Large intestine (tissue), 3 donors: Measurements from ENCODE around the gene BATF3. TPM values are rescaled to one million over a fixed set of nuclear protein-coding genes. Genes with fewer than 3 reads are reported as not detected.

Source experiments
- DNase-seq, 2 donors: peaks; one replicate each; pipeline versions ENCODE4 v3.0.0 to v3.0.0-alpha.2; 2013
- H3K27ac ChIP-seq: one replicate; pipeline ENCODE4 v1.5.1; 2013; ENCODE audit warnings: low read length
- H3K27me3 ChIP-seq: 2 replicates; pipeline ENCODE4 v1.6.1; 2013; ENCODE audit warnings: low read length; ENCODE audit not compliant: control insufficient read depth, insufficient read depth
- H3K36me3 ChIP-seq: 2 replicates; pipeline ENCODE4 v1.6.1; 2013; ENCODE audit warnings: low read length; ENCODE audit not compliant: control insufficient read depth, insufficient read depth
- H3K4me1 ChIP-seq: one replicate; pipeline ENCODE4 v1.6.1; 2013; ENCODE audit warnings: low read length; ENCODE audit not compliant: control insufficient read depth, insufficient read depth
- H3K4me3 ChIP-seq: one replicate; pipeline ENCODE4 v1.5.1; 2013; ENCODE audit warnings: low read length
- H3K9me3 ChIP-seq: one replicate; pipeline ENCODE4 v1.6.1; 2013; ENCODE audit warnings: mild to moderate bottlenecking, low read depth, low read length, moderate library complexity; ENCODE audit not compliant: control insufficient read depth
- WGBS: methylation state at CpG from one replicate; pipeline ENCODE4 v1.1.5; 2013; ENCODE audit warnings: low lambda C conversion rate; ENCODE audit not compliant: insufficient coverage; 5-methylcytosine and 5-hydroxymethylcytosine counted together
- polyA plus RNA-seq: library from polyadenylated mRNA; unstranded; fragments of 120-200 nt; gene quantifications from one replicate; pipeline ENCODE4 v1.2.1, GENCODE V29; 2013

The BATF3 gene
- polyA plus RNA-seq, 1 donor: 3.0 TPM

DNA sequence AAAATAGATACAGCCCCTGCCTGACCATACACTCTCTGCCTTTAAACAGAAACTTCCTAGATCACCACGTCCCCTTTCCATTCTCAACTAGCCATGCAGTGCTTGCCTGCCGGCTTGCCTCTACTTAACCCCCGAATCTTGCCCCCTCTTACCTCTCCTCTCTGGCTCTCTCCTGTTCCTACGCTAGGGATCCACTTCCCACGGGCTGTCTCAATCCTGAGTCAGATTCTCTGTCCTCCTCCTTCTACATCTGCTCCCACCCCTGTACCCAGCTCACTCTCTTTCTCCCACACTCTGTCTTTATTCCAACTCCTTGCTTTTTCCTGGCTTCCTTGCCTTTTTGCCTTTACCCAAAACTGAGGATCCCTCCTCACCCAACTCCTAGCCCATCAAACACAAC is 61.7 kb downstream of the BATF3 start:
- no peaks in the 10 kb centered on the region for H3K9me3 ChIP-seq
- no peaks in the 10 kb centered on the region for H3K27me3 ChIP-seq
- H3K4me3 ChIP-seq: no peak overlapping the region
- no peaks in the 10 kb centered on the region for H3K36me3 ChIP-seq
- 73% methylated on average over 5 of the region's 5 CpGs for WGBS
- DNase-seq: no peak
- no peak overlapping the region for H3K27ac ChIP-seq
- peaks cover 25% of the 10 kb centered on the region for H3K4me1 ChIP-seq

Other genes starting within 250 kb of the BATF3 start
- gene ATF3, start 91.1 kb downstream of the BATF3 start, polyA plus RNA-seq: 71.1 TPM
- gene NSL1, start 91.9 kb upstream of the BATF3 start, polyA plus RNA-seq: 34.6 TPM
- 7.8 TPM for gene TATDN3, start 92.1 kb upstream of the BATF3 start, polyA plus RNA-seq
- gene SPATA45, start 147.8 kb upstream of the BATF3 start, polyA plus RNA-seq: 0.25 TPM
- gene FLVCR1, start 158.4 kb upstream of the BATF3 start, polyA plus RNA-seq: 36.3 TPM